IPS-18c (cell line): Measurements from ENCODE around the gene LRRC37A2.
"Not testable (repeated sequence)": the region's sequence is repeated elsewhere in the genome, so short reads cannot be mapped to it uniquely, and the experiment has no call there.

Source experiments
- H3K4me3 ChIP-seq: 2 replicates; pipeline ENCODE4 v1.7.0; 2013; ENCODE audit warnings: low read depth, mild to moderate bottlenecking, low read length, moderate library complexity; ENCODE audit not compliant: insufficient read depth
- H3K9me3 ChIP-seq: one replicate; pipeline ENCODE4 v1.6.1; 2013; ENCODE audit warnings: mild to moderate bottlenecking, low read length, moderate library complexity; ENCODE audit not compliant: control insufficient read depth, insufficient read depth

Gene LRRC37A2

DNA sequence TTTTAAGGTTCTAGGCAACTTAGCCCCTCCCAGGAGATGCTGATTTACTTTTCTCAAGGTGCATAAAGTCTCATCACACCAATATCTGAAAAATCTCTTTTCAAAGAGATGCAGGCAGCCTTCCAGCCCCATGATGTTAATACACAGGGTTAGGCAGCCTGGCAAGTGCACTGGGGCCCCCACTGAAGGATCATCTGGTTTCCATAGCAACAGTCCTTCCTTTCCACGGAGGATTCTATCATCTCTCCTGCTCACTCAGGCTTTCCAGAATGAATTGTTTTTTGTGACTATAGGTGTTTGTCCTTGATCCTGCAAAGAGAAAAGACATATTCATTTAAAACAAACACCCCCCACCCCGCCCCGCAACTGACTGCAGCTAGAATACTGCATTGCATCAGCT is 73.2 kb downstream of the LRRC37A2 start:
- H3K9me3 ChIP-seq, H3K4me3 ChIP-seq: not testable (repeated sequence)

GRCh38 chr17:46590157-46591146 is 78.2 kb downstream of the LRRC37A2 start, which contains the start of gene NSF:
NSF (plus strand) TSS chr17:46590669; CDS start chr17:46590776, 107 bp downstream.
- H3K4me3 ChIP-seq, H3K9me3 ChIP-seq: not testable (repeated sequence)

GRCh38 chr17:46591332-46591731 is 79.1 kb downstream of the LRRC37A2 start:
- not testable (repeated sequence) for H3K4me3 ChIP-seq, H3K9me3 ChIP-seq

GRCh38 chr17:46598344-46598931 is 86.2 kb downstream of the LRRC37A2 start:
- not testable (repeated sequence) for H3K9me3 ChIP-seq

DNA sequence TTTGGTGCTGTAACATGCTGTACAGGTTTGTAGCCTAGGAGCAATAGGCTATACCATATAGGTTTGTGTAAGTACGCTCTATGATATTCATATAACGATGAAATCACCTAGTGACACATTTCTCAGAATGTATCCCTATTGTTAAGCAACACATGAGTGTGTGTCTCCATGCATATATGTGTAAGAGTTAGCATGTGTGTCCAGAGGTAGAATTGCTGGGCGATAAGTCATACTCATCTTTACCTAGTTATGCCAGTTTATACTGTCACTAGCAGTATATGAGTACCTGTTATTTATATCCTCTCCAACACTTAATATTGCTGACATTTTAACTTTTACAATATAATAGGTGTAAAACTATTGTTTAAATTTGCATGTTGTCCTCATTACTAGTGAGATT is 88.5 kb downstream of the LRRC37A2 start:
- not testable (repeated sequence) for H3K9me3 ChIP-seq, H3K4me3 ChIP-seq

More at GRCh38 chr17:46598344-46598931, 86.2 kb downstream of the LRRC37A2 start:
- H3K4me3 ChIP-seq, result not testable (repeated sequence)

GRCh38 chr17:46603125-46603524 is 90.9 kb downstream of the LRRC37A2 start:
- not testable (repeated sequence) for H3K9me3 ChIP-seq, H3K4me3 ChIP-seq
